Osteoblast (primary cell): ENCODE data around the gene MIXL1. TPM values are rescaled to one million over a fixed set of nuclear protein-coding genes. Genes with fewer than 3 reads are reported as not detected.

Source experiments
- DNase-seq: peaks from one replicate; pipeline ENCODE4 v3.0.0; 2011; ENCODE audit warnings: low spot score, mixed read lengths; ENCODE audit not compliant: insufficient read length; ENCODE audit errors: missing footprints
- H2AFZ ChIP-seq: 2 replicates; pipeline ENCODE4 v1.6.0; 2011; ENCODE audit warnings: mild to moderate bottlenecking, low read length
- H3K27ac ChIP-seq: 2 replicates; pipeline ENCODE4 v1.5.1; 2011; ENCODE audit warnings: mild to moderate bottlenecking, low read depth, low read length, moderate library complexity
- H3K27me3 ChIP-seq: 2 replicates; pipeline ENCODE4 v1.6.0; 2012; ENCODE audit warnings: mild to moderate bottlenecking, control low read depth, inconsistent platforms, low read length, moderate library complexity; ENCODE audit not compliant: insufficient read depth
- H3K36me3 ChIP-seq: 2 replicates; pipeline ENCODE4 v1.5.1; 2011; ENCODE audit warnings: mild to moderate bottlenecking, low read length, control low read depth, moderate library complexity; ENCODE audit not compliant: insufficient read depth
- H3K4me1 ChIP-seq: 2 replicates; pipeline ENCODE4 v1.5.1; 2011; ENCODE audit warnings: mild to moderate bottlenecking, low read length, control low read depth, moderate library complexity; ENCODE audit not compliant: insufficient read depth
- H3K4me2 ChIP-seq: 2 replicates; pipeline ENCODE4 v1.6.0; 2011; ENCODE audit warnings: mild to moderate bottlenecking, low read length; ENCODE audit not compliant: insufficient read depth
- H3K4me3 ChIP-seq: fragments of 200-600 bp; sonication (generic); 3 replicates; pipeline ENCODE4 v1.5.1; 2012; ENCODE audit warnings: mild to moderate bottlenecking, low read length, inconsistent platforms; ENCODE audit not compliant: insufficient read depth
- H3K79me2 ChIP-seq: 2 replicates; pipeline ENCODE4 v1.6.0; 2012; ENCODE audit warnings: mild to moderate bottlenecking, low read length, control low read depth, inconsistent platforms; ENCODE audit not compliant: insufficient read depth
- H3K9me3 ChIP-seq: 2 replicates; pipeline ENCODE4 v1.5.1; 2011; ENCODE audit warnings: low read depth, low read length, control low read depth
- H4K20me1 ChIP-seq: 2 replicates; pipeline ENCODE4 v1.6.0; 2012; ENCODE audit warnings: mild to moderate bottlenecking, low read length, control low read depth; ENCODE audit not compliant: insufficient read depth
- CTCF ChIP-seq: IDR thresholded peaks from 2 replicates; pipeline ENCODE4 v1.5.1; 2011; ENCODE audit warnings: mild to moderate bottlenecking, low read depth, low read length, moderate library complexity; ENCODE audit errors: extremely low read depth
- total RNA-seq: library from RNA; depleted of rRNA; stranded (reverse); fragments of >200 nt; gene quantifications from 2 replicates; pipeline ENCODE4 v1.2.3, GENCODE V29; 2012

MIXL1 gene
- total RNA-seq, 1 donor: not detected

- Histone ChIP-seq H2AFZ (no peak overlapping the region), H3K4me3 (no peak overlapping the region), H3K27ac (no peak overlapping the region), H4K20me1 (no peaks in the 10 kb centered on the region), H3K4me1 (no peaks in the 10 kb centered on the region), H3K79me2 (no peaks in the 10 kb centered on the region), H3K4me2 (no peak overlapping the region), H3K36me3 (no peaks in the 10 kb centered on the region), H3K9me3 (no peaks in the 10 kb centered on the region), H3K27me3 (no peaks in the 10 kb centered on the region)
- TF ChIP-seq CTCF: no peak
- no peak for DNase-seq
These were observed 12.2 kb upstream of the MIXL1 start for GRCh38 chr1:226211181-226211821.

GRCh38 chr1:226212545-226212944 lies 10.9 kb upstream of the MIXL1 start:
- H3K4me1 ChIP-seq: no peaks in the 10 kb centered on the region
- no peaks in the 10 kb centered on the region for H3K9me3 ChIP-seq
- TF ChIP-seq CTCF: no peak
- no peaks in the 10 kb centered on the region for H3K27me3 ChIP-seq
- H2AFZ ChIP-seq: no peak overlapping the region
- no peaks in the 10 kb centered on the region for H3K36me3 ChIP-seq
- H3K79me2 ChIP-seq: no peaks in the 10 kb centered on the region
- no peaks in the 10 kb centered on the region for H4K20me1 ChIP-seq
- H3K4me3 ChIP-seq: no peak overlapping the region
- no peak overlapping the region for H3K27ac ChIP-seq
- DNase-seq: no peak
- no peak overlapping the region for H3K4me2 ChIP-seq

GRCh38 chr1:226215239-226215638 lies 8.2 kb upstream of the MIXL1 start:
- no peaks in the 10 kb centered on the region for H3K4me1 ChIP-seq
- no peak overlapping the region for H3K4me3 ChIP-seq
- no peak overlapping the region for H3K4me2 ChIP-seq

GRCh38 chr1:226216056-226216455 lies 7.4 kb upstream of the MIXL1 start:
- H3K4me1 ChIP-seq: no peaks in the 10 kb centered on the region
- H3K4me2 ChIP-seq: no peak overlapping the region
- H3K27ac ChIP-seq: no peak overlapping the region
- H3K4me3 ChIP-seq: no peak overlapping the region
- H3K9me3 ChIP-seq: no peaks in the 10 kb centered on the region
- no peaks in the 10 kb centered on the region for H3K36me3 ChIP-seq
- no peaks in the 10 kb centered on the region for H3K79me2 ChIP-seq
- DNase-seq: no peak
- no peak overlapping the region for H2AFZ ChIP-seq
- no peaks in the 10 kb centered on the region for H4K20me1 ChIP-seq
- H3K27me3 ChIP-seq: no peaks in the 10 kb centered on the region
- TF ChIP-seq CTCF: no peak

More at GRCh38 chr1:226215239-226215638, 8.2 kb upstream of the MIXL1 start:
- no peak for TF ChIP-seq CTCF
- Histone ChIP-seq H2AFZ (no peak overlapping the region), H3K27me3 (no peaks in the 10 kb centered on the region), H3K36me3 (no peaks in the 10 kb centered on the region), H3K27ac (no peak overlapping the region), H3K9me3 (no peaks in the 10 kb centered on the region), H4K20me1 (no peaks in the 10 kb centered on the region), H3K79me2 (no peaks in the 10 kb centered on the region)
- DNase-seq: no peak
